OCI-LY7 (cell line): ENCODE measurements around the gene NHS.

Experiments
- EZH2phosphoT487 ChIP-seq: fragments of 200-600 bp; sonication (generic); IDR thresholded peaks from 2 replicates; pipeline ENCODE4 v1.6.1; 2018; ENCODE audit warnings: low read depth, borderline replicate concordance, mild to moderate bottlenecking, mixed run types, antibody characterized with exemption, low read length, moderate library complexity, mixed read lengths
- TF ChIP-seq, protein P1 (sequence below): fragments of 200-600 bp; sonication (generic); conservative IDR thresholded peaks from 2 replicates; pipeline ENCODE4 v1.5.1; 2014; ENCODE audit warnings: mild to moderate bottlenecking, antibody characterized with exemption, low read length, moderate library complexity, mixed read lengths

DNA sequence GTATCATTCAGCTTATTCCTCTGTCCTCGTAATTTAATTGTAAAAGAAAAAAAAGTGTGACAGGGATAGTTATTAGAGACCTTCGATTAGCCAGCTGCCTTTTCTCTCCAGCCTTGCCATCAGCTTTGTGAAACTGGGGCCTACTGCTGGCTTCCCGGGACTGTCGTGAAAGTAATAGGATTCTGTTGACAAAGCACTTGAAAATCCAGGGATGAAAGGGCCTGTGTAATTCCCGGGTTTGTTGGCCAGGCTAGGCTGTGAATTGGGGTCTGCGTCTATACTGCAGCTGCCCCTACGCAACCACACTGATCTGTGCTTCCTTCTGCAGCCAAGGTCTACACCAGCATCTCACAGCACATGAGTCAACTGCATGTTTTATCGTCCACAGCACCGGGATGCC is 241.9 kb downstream of the NHS start:
- TF ChIP-seq, protein P1, sequence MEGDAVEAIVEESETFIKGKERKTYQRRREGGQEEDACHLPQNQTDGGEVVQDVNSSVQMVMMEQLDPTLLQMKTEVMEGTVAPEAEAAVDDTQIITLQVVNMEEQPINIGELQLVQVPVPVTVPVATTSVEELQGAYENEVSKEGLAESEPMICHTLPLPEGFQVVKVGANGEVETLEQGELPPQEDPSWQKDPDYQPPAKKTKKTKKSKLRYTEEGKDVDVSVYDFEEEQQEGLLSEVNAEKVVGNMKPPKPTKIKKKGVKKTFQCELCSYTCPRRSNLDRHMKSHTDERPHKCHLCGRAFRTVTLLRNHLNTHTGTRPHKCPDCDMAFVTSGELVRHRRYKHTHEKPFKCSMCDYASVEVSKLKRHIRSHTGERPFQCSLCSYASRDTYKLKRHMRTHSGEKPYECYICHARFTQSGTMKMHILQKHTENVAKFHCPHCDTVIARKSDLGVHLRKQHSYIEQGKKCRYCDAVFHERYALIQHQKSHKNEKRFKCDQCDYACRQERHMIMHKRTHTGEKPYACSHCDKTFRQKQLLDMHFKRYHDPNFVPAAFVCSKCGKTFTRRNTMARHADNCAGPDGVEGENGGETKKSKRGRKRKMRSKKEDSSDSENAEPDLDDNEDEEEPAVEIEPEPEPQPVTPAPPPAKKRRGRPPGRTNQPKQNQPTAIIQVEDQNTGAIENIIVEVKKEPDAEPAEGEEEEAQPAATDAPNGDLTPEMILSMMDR, result no peak
- no peak for TF ChIP-seq EZH2phosphoT487
